HG03097 (cell line): Measurements from ENCODE around the gene HOXA9.

Experiments used
- ATAC-seq: cut with Tn5 transposase; IDR thresholded peaks from one replicate; pipeline ENCODE4 v1.9.1; 2021; ENCODE audit not compliant: unreplicated experiment, low FRiP score

HOXA9 gene

DNA sequence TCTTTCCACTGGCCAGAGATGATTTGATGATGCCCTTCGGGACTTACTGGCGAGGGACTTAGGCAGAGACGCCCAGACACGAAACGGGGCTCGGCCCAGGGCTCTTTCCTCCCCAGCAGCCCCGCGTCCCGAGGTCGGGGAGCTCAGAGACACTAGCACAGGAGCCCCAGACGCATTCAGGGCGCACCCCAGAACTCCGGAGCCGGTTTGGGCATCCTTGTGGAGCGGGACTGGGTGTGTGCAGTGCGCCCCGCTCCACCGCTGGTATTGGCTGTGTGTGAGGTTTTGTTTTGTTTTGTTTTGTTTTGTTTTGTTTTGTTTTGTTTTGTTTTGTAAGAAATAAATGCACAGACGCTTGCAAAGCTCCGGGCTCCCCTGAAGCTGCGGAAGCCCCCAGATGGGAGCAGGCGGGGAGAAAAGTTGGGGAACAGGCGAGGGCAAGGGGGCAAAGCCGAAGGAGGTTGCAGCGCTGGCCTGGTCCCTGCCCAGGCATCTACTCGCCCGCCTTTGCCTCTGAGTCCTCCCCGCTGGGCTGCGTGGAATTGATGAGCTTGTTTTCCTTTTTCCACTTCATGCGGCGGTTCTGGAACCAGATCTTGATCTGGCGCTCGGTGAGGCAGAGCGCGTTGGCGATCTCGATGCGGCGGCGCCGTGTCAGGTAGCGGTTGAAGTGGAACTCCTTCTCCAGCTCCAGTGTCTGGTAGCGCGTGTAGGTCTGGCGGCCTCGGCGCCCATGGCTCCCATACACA, 20.0 kb downstream of the HOXA9 start:
- no peak for ATAC-seq

DNA sequence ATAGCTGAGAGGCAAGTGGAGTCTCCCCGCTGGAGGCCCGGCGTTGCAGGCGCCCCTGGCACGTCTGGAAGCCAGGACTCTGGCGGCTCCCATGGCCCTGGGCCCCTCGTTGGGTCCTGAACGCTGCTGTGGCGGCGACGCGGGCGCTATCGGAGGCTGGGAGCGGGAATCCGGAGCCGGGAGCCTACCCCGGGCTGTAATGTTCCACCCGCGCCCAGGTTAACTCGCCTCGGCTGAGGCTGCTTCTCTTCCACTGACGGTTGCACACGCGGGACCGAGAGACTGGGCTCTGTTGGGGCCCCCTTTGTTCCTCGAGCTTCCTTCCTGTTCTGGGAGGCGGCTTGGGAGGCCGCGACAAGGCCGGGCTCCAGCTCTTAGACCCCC, 20.6 kb downstream of the HOXA9 start:
- no peak for ATAC-seq

DNA sequence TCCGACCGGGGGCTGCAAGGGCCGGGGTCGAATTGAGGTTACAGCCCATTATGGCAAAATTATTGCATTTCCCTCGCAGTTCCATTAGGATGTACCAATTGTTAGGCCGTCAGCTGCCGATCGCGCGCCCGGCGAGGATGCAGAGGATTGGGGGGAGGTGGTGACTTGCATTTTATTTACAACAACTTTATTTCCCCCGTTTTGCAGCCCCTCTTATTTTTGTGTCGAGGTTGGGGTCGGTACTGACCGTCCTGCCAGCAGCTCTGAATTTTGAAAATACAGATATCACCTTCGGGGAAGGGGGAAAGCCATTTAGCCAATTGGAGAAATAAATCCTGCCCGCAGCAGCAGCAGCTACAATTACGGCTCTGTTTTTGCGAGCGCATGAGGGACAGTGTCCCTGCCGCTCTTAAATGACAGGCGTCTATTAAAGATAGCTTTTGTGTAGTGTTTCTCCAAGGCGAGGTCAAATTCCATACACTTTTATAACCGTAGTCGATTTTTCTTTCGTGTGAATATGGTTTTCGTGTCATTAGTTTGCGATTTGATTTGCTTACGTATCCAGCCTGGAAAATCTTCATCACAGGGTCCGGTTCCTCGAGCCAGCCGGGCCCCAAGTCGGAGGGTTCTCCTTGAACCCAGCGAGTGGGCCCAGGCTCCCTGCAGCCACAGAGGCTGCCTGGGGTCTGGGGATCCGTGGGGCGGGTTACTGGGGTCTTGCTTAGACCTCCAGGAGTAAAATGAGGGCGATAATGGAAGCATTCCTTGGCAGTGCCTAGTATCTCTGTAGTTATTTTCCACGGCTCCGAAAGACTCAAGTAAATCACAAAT, 21.2 kb downstream of the HOXA9 start:
- ATAC-seq = no peak

DNA sequence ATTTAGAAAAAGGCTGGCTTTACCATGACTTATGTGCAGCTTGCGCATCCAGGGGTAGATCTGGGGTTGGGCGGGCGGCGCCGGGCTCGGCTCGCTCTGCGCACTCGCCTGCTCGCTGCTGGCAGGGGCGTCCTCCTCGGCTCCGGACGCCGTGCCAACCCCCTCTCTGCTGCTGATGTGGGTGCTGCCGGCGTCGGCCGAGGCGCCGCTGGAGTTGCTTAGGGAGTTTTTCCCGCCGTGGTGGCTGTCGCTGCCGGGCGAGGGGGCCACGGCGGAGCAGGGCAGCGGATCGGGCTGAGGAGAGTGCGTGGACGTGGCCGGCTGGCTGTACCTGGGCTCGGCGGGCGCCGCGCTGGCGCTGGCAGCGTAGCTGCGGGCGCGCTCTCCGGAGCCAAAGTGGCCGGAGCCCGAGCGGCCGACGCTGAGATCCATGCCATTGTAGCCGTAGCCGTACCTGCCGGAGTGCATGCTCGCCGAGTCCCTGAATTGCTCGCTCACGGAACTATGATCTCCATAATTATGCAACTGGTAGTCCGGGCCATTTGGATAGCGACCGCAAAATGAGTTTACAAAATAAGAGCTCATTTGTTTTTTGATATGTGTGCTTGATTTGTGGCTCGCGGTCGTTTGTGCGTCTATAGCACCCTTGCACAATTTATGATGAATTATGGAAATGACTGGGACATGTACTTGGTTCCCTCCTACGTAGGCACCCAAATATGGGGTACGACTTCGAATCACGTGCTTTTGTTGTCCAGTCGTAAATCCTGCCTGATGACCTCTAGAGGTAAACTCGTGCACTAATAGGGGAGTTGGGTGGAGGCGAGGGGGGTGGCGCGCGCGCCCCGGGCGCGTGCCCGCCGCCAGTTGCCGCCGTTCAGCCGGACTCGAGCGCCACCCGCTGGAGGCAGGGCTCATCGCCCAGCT, 22.1 kb downstream of the HOXA9 start, which contains the start of gene HOXA5:
Gene HOXA5, minus strand, starts transcription at position 659 of the 927 bp plus-strand sequence. Its CDS starts 74 bp downstream, at position 585.
- no peak for ATAC-seq

DNA sequence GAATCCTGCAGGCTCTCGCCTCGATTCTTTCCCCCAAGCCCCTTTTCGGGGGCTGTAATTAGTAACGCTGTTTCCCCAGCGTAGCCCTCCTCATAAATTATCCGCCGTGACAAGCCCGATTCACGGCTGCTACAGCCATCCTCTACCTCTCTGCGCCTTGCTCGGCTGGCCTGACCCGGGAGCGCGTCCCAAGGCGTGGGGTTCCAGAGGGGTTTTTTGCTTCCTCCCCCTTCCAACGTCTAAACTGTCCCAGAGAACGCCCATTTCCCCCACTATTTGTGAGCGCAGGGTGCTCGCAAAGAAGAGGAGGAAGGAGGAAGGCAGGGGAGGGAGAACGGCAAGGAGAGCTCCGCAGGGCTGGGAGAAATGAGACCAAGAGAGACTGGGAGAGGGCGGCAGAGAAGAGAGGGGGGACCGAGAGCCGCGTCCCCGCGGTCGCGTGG, 22.7 kb downstream of the HOXA9 start:
- ATAC-seq = no peak

DNA sequence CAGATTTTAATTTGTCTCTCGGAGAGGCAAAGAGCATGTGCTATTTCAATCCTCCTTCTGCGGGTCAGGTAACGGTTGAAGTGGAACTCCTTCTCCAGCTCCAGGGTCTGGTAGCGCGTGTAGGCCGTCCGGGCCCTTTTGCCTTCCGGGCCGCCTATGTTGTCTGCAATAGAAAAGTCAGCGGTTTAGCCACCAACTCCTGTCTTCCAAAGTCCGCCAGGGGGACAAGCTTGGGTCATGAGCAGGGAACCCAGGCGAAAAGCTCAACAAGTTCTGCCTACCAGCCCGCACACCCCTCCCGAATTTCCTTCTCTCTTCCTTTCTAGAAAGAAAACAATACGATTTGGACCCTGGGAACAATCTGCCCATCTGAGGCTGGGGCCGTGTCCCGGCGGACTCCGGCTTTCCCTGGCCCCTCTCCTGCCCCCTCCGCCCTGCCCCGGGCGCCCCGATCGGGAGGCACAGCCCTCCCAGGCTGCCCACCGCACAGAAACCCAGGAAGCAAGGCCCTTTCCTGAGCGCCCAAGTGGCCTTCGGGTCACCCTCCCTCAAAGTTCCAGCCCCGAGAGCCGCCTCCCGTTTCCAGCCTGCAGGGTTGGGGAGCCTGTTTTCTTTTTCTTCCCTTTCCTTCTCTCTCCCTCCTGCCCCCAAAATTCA, 23.3 kb downstream of the HOXA9 start:
- ATAC-seq = no peak

DNA sequence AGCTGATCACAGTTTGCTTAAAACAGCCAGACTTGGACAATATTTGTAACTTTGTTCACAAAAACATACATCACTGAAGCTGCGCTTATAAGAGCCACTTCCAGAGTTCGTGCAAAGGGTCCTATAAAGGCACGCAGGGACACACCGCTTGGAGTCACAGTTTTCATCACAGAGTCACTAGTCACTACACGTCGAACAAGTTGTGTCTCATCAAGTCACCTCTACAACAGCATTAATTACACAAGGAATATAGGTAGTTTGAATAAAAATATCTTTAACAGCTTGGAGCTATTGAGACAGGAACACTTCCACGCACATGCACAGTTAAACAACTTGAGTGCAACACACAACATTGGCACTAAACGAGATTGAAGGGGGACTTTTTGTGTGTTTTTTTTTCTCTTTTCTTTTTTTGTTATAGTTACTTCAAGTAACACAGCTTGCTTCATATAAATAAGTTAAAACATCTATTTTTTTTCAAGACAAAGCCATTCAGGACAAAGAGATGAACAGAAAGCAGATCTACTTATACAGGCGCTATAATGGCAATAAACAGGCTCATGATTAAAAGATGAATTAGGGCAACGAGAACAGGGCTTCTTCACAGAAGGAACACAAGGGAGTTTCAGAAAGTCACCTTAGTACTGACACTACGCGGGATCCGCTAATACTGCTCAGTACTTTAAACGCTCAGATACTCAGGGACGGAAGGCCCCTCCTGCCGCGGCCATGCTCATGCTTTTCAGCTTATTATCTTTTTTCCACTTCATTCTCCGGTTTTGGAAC, 24.0 kb downstream of the HOXA9 start:
- ATAC-seq = no peak

DNA sequence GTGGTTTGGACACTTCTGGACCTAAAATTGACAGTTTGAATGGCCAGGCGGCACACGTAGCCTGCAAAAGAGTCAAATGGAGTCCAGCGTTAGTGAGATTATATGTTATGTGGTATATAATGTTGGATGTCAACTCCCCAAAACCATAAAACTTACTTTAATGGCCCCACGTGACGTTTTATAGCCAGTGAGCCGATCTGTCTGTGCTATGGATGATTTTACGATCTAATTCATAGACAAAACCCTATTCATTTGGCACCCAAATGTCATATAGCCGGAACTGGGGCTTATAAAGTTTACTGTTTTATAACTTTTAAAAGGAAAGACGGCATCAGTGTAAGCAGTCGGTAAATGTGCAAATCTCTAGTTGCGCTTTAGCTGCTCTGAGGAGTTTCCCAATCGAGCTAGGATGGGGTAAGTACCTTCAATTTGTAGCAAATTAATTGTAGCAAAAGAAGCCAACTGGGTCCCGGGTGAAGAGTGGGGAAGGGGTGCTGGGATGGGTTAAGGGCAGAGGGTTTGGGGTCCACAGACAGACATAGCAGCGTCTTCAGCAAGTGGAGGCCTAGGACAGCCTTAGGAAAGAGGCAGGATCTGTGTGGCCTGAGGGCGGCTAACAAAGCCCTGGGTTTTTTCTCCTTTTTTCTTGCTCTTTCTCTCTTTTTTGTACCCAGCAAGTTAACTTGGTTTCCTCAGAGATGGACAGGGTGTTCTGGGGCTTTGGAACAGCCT, 25.0 kb downstream of the HOXA9 start:
- ATAC-seq = no peak

DNA sequence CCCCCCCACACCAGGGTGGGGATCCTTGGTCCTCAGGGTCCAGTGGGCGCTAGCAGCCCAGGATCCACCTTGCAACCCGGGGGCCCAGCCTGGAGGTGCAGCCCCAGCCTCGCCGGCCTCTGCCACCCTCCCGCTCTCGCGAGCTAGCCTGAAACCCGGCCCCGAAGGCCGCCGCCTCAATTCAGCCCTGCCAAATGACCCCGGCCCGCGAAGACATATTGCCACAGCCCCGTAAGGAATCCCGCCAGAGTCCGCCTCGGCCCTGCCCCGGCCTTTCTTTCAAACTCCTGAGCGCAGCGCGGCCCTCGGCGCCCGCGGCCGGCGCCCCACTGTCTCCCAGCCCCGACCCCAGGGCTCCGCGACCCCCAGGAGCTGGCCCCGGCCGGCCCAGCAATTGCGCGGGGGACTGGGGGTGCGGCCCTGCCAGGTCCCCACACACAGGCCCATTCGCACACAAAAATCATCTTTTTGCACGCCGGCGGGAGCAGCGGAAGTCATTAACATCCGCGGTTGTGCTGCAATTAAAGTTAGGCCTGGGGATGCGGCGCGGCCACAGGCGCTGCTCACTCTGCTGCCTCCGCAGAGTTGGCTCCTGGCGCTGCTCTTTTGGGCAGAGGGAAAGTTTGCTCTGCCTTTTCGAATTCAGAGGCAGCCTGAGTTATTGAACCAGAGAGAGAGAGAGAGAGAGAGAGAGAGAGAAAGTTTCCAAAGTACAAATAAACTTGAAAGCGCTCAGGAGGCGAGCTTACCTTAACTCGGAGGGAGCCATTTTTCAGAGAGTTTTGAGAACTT, 25.8 kb downstream of the HOXA9 start:
- ATAC-seq = no peak

DNA sequence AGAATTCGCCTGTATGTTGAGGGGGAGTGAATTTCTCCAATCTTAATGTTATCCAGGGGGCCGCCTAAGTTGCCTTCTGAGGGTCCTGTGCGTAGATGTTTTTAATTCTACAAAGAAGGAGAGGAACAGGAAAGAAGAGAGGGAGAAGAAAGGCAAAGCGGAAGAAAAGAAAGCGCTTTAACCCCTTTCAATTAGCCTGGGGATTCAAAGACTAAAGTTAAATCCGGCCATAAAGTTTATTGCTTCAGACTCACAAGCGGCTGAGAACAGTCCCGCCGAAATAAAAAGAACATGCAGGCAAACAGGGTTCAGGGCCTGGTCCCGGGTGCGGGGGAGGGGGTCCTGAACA, 26.4 kb downstream of the HOXA9 start:
- ATAC-seq = no peak

DNA sequence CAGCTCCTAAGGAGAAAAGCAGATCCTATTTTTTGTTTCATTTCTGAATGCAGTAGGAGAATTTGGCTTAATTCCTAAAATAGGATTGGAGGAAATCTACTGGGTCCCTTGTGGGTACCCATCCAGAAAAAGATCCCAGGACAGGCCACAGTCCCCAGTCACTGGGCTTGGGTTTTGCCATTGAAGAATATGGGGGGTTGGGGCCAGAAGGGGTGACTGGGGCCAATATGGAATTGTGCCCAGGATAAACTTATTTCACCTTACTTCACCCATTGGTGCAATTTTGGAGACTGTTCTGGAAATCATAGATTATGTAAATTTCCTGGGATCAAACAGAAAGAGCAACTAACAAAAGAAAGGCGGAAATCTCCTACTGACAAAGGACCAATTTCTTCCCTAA, 26.9 kb downstream of the HOXA9 start:
- ATAC-seq = no peak

DNA sequence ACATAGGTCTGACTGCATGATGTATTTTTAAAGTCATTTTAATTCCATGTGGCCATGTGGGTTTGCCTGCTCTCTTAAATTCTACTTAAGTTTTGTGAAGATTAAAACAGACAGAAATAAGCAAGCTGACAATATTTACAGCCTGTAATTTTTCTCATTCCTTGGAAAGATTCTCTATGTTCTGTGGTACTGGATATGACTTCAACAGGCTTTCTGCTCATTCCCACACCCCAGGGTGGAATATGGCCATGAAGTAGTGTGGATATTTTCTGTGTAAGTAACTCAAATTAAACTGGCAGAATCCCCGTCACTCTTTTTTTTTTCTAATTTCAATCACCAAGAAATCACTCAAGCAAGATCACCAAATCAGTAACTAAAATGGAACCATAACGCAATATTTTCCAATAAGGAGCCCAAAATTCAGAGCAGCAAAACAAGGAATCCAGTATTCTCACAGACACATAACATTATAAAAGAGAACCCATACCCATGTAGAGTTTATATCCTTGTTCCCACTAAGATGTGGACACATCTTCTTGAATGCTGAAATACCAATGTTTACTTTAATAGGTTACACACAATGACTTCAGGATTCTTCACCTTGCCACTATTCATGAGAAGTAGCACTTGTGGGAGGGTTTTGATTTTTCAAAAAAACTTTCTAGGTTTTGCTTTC, 27.6 kb downstream of the HOXA9 start:
- ATAC-seq = no peak

DNA sequence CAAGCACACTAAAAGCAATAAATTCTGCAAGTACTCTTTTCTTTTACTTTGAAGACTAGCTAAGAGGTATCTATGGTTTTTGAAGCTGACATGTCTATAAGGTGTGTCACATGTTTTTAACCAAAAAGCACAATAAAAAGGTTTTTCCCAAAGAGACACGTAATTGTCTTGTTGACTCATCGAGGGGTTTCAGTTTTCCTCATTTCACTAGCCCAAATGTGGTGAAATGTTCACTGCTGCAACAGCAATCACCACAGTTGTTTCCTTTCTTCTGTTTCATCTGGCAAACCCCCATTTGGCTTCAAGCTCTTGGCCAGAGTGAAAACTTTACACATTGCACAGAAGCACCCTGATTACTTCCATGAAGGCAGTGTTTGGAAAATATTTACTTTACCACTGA, 30.9 kb downstream of the HOXA9 start:
- ATAC-seq = no peak

DNA sequence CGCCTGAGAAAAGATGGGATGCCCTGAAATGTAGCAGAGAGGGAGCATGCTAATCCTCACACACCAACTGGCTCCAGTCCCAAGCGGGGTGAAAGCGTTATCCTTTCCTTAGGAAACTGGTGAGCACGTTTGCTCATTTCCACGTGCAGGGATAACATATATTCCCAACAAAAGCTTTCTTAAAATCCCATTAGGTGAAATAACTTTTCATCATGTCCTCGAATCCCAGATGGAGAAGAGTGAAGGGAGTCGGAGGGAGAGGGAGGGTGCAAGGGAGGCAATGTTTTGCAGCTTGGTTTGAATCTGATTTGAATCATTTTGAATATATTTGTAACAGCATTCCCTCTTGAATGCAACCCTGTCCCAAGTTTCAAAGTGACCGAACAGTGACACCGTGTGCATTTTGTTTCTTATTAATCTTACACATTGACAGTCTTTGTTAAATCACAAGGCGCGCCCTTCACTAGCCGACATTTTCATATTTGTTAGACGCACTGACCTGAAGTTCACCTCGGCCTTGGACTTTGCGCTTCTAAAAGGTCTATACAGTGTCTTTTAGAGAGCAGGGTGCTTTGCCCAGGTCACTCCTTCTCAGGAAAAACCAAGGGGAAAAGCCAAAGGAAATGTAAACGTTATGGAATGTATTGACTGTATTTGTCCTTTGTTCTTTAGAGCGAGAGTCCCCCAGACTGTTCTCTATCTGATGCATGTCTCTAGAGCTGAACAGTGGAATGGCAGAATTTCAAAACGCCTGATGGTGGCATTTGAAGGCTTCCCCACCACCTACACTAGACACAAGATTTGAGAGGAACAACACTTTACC, 31.7 kb downstream of the HOXA9 start:
- no peak for ATAC-seq

DNA sequence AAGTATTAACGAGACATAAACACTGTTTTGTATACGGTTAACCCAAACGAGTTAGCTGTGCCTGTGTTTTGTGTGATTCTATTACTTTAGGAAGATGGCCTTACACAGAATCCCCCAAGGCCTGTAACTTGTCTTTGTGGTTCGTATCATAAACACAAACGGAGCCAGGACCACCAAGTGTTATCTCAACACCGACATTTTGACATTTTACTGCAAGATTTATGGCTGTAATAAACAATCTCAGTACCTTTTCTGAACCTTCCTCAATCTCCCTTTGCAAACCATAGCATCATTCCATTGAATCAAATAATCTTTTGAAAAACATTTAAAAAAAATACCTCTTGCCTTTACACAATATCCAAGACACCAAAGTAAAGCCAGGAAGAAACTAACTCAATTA, 32.4 kb downstream of the HOXA9 start:
- ATAC-seq = no peak

DNA sequence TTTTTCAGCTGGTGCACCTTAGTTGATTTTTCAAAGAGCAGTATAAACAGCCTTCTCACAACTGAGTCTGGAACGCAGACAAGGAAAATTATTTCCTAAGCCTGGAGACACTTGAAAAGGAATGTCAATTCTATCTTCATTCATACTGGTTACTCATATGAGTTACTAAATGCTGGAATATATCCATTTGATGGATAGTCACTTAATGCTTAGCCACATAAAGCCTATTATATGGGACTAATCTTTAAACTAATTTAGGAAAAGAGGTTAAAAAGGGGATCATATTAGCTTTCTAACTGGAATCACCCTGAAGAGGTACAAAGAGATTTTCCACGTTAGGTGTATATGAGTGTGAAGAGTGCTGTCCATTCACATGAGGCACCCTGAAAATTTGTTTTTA, 33.1 kb downstream of the HOXA9 start:
- no peak for ATAC-seq

DNA sequence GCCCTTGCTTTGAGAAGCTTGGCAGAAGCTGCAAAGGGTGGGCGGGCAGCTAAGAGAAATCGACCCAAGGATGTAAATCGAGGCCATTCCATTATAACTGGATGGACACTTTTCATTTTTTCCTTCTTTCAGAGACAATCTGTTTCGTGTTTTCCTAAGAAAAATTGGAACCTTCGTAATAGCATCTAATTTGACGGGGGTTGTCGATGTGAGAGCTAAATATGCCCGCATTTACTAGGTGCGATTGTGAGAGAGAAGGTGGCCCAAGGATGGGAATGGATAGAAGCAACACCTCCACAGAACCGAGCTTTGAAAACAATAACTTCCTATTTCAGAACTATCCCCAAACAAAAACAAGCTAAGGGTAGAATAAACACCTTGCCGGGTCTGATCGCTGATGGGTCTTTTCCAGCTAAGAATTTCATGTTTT, 33.9 kb downstream of the HOXA9 start:
- ATAC-seq = no peak
